ENCODE data around the gene SHMT2.

DNA sequence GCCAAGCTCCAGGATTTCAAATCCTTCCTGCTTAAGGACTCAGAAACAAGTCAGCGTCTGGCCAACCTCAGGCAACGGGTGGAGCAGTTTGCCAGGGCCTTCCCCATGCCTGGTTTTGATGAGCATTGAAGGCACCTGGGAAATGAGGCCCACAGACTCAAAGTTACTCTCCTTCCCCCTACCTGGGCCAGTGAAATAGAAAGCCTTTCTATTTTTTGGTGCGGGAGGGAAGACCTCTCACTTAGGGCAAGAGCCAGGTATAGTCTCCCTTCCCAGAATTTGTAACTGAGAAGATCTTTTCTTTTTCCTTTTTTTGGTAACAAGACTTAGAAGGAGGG is 4.7 kb downstream of the SHMT2 start:
- no peak for TF ChIP-seq POLR2AphosphoS5 (IDR thresholded peaks at IDR 0.05)
- TF ChIP-seq, protein P1, sequence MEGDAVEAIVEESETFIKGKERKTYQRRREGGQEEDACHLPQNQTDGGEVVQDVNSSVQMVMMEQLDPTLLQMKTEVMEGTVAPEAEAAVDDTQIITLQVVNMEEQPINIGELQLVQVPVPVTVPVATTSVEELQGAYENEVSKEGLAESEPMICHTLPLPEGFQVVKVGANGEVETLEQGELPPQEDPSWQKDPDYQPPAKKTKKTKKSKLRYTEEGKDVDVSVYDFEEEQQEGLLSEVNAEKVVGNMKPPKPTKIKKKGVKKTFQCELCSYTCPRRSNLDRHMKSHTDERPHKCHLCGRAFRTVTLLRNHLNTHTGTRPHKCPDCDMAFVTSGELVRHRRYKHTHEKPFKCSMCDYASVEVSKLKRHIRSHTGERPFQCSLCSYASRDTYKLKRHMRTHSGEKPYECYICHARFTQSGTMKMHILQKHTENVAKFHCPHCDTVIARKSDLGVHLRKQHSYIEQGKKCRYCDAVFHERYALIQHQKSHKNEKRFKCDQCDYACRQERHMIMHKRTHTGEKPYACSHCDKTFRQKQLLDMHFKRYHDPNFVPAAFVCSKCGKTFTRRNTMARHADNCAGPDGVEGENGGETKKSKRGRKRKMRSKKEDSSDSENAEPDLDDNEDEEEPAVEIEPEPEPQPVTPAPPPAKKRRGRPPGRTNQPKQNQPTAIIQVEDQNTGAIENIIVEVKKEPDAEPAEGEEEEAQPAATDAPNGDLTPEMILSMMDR (IDR thresholded peaks at IDR 0.05) = no peak
- TF ChIP-seq POLR2A (IDR thresholded peaks at IDR 0.05) = no peak

All from prostate gland (tissue), 2 donors.